Astrocyte (in vitro differentiated cells and primary cell): ENCODE measurements around the gene TFF2. TPM values are rescaled to one million over a fixed set of nuclear protein-coding genes. Genes with fewer than 3 reads are reported as not detected.

Source experiments
- DNase-seq: peaks from one replicate; pipeline ENCODE4 v3.0.0-alpha.2; 2010; ENCODE audit warnings: low read depth
- FAIRE-seq: peaks from 2 replicates; lab custom pipeline; 2011; peaks lifted over from hg19 to GRCh38; lab: Jason Lieb, UNC
- H2AFZ ChIP-seq: 2 replicates; pipeline ENCODE4 v1.6.0; 2012; ENCODE audit warnings: low read depth, low read length, inconsistent platforms
- H3K27ac ChIP-seq: 2 replicates; pipeline ENCODE4 v1.5.1; 2011; ENCODE audit warnings: low read depth, low read length, inconsistent platforms
- H3K27me3 ChIP-seq: 2 replicates; pipeline ENCODE4 v1.6.0; 2011; ENCODE audit warnings: low read length, inconsistent platforms; ENCODE audit not compliant: insufficient read depth
- H3K36me3 ChIP-seq: 2 replicates; pipeline ENCODE4 v1.5.1; 2011; ENCODE audit warnings: low read length, inconsistent platforms; ENCODE audit not compliant: insufficient read depth
- H3K4me1 ChIP-seq: 2 replicates; pipeline ENCODE4 v1.5.1; 2011; ENCODE audit warnings: low read length, inconsistent platforms; ENCODE audit not compliant: insufficient read depth
- H3K4me2 ChIP-seq: 2 replicates; pipeline ENCODE4 v1.6.0; 2012; ENCODE audit warnings: low read length, inconsistent platforms
- H3K4me3 ChIP-seq: 2 replicates; pipeline ENCODE4 v1.5.1; 2011; ENCODE audit warnings: low read depth, mild to moderate bottlenecking, low read length, inconsistent platforms; ENCODE audit not compliant: insufficient read depth
- H3K79me2 ChIP-seq: 2 replicates; pipeline ENCODE4 v1.6.0; 2012; ENCODE audit warnings: mild to moderate bottlenecking, low read length, inconsistent platforms; ENCODE audit not compliant: insufficient read depth
- H3K9ac ChIP-seq: 2 replicates; pipeline ENCODE4 v1.6.0; 2012; ENCODE audit warnings: mild to moderate bottlenecking, low read length, inconsistent platforms
- H3K9me3 ChIP-seq: 2 replicates; pipeline ENCODE4 v1.5.1; 2012; ENCODE audit warnings: low read depth, mild to moderate bottlenecking, low read length, inconsistent platforms; ENCODE audit not compliant: insufficient read depth
- H4K20me1 ChIP-seq: 2 replicates; pipeline ENCODE4 v1.6.0; 2012; ENCODE audit warnings: low read length, inconsistent platforms; ENCODE audit not compliant: insufficient read depth
- H3K27ac Mint-ChIP-seq: one replicate; pipeline ENCODE4 v1.8.0; 2021; ENCODE audit warnings: mild to moderate bottlenecking, mixed read lengths; ENCODE audit not compliant: unreplicated experiment
- H3K27me3 Mint-ChIP-seq: one replicate; pipeline ENCODE4 v1.8.0; 2021; ENCODE audit warnings: low read depth, mixed read lengths; ENCODE audit not compliant: unreplicated experiment
- H3K36me3 Mint-ChIP-seq: one replicate; pipeline ENCODE4 v1.8.0; 2021; ENCODE audit warnings: low read depth, mixed read lengths; ENCODE audit not compliant: unreplicated experiment
- H3K4me1 Mint-ChIP-seq: one replicate; pipeline ENCODE4 v1.8.0; 2021; ENCODE audit warnings: low read depth, mixed read lengths; ENCODE audit not compliant: unreplicated experiment
- H3K4me3 Mint-ChIP-seq: one replicate; pipeline ENCODE4 v1.8.0; 2021; ENCODE audit warnings: mild to moderate bottlenecking, moderate library complexity, mixed read lengths; ENCODE audit not compliant: unreplicated experiment
- H3K9me3 Mint-ChIP-seq: one replicate; pipeline ENCODE4 v1.8.0; 2021; ENCODE audit warnings: mild to moderate bottlenecking, mixed read lengths; ENCODE audit not compliant: unreplicated experiment
- EZH2 ChIP-seq: IDR thresholded peaks from 2 replicates; pipeline ENCODE4 v1.6.1; 2012; ENCODE audit warnings: mild to moderate bottlenecking, low read length, inconsistent platforms; ENCODE audit not compliant: insufficient read depth
- total RNA-seq: library from RNA; stranded (reverse); gene quantifications from 2 replicates; pipeline ENCODE4 v1.2.1, GENCODE V29; 2021
- TF ChIP-seq, protein P1 (sequence below): IDR thresholded peaks from 2 replicates; pipeline ENCODE4 v1.5.1; 2011; ENCODE audit warnings: low read depth, mild to moderate bottlenecking, inconsistent platforms, low read length, moderate library complexity; ENCODE audit not compliant: insufficient read depth

The TFF2 gene
- total RNA-seq, 1 donor from 2014 or later, result not detected

DNA sequence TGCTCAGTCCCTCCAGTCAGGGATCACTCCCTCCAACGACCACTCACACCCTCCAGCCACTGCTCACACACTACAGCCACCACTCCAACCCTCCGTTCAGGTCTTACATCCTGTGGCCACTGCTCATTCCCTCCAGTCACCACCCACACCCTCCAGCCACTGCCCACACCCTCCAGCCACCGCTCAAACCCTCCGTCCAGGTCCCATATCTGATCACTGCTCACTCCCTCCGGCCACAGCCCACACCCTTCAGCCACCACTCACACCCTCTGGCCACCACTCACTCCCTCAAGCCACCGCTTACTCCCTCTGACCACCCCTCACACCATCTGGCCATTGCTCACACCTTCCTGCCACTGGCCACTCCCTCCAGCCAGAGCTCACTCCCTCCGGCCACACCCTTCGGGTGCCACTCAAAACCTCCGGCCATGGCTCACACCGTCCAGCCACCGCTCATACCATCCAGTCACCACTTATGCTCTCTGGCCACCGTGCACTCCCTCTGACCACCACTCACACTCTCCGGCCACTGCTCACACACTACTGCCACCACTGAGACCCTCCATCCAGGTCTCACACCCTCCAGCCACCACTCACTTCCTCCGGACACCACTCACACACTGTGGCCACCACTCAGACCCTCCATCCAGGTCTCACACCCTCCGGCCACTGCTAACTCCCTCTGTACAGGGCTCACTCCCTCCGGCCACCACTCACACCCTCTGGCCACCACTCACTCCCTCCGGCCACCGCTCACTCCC lies 20.3 kb upstream of the TFF2 start:
- H3K4me3 Mint-ChIP-seq, result no peak overlapping the region
- peaks cover 46% of the 10 kb centered on the region for H3K27me3 Mint-ChIP-seq
- no peaks in the 10 kb centered on the region for H3K36me3 Mint-ChIP-seq
- H3K4me1 Mint-ChIP-seq, result no peaks in the 10 kb centered on the region
- H3K4me3 ChIP-seq, result no peak overlapping the region
- no peaks in the 10 kb centered on the region for H4K20me1 ChIP-seq
- H3K27ac ChIP-seq, result no peak overlapping the region
- FAIRE-seq (no peak), DNase-seq (no peak)
- no peaks in the 10 kb centered on the region for H3K4me1 ChIP-seq
- no peaks in the 10 kb centered on the region for H3K36me3 ChIP-seq
- H3K27me3 ChIP-seq, result no peaks in the 10 kb centered on the region
- H3K27ac Mint-ChIP-seq, result no peak overlapping the region
- no peaks in the 10 kb centered on the region for H3K9me3 ChIP-seq
- no peaks in the 10 kb centered on the region for H3K79me2 ChIP-seq
- no peak overlapping the region for H3K4me2 ChIP-seq
- no peak overlapping the region for H2AFZ ChIP-seq
- no peak for TF ChIP-seq EZH2
- TF ChIP-seq, protein P1, sequence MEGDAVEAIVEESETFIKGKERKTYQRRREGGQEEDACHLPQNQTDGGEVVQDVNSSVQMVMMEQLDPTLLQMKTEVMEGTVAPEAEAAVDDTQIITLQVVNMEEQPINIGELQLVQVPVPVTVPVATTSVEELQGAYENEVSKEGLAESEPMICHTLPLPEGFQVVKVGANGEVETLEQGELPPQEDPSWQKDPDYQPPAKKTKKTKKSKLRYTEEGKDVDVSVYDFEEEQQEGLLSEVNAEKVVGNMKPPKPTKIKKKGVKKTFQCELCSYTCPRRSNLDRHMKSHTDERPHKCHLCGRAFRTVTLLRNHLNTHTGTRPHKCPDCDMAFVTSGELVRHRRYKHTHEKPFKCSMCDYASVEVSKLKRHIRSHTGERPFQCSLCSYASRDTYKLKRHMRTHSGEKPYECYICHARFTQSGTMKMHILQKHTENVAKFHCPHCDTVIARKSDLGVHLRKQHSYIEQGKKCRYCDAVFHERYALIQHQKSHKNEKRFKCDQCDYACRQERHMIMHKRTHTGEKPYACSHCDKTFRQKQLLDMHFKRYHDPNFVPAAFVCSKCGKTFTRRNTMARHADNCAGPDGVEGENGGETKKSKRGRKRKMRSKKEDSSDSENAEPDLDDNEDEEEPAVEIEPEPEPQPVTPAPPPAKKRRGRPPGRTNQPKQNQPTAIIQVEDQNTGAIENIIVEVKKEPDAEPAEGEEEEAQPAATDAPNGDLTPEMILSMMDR, result no peak
- H3K9ac ChIP-seq, result no peak overlapping the region
- H3K9me3 Mint-ChIP-seq, result peaks cover 2% of the 10 kb centered on the region

DNA sequence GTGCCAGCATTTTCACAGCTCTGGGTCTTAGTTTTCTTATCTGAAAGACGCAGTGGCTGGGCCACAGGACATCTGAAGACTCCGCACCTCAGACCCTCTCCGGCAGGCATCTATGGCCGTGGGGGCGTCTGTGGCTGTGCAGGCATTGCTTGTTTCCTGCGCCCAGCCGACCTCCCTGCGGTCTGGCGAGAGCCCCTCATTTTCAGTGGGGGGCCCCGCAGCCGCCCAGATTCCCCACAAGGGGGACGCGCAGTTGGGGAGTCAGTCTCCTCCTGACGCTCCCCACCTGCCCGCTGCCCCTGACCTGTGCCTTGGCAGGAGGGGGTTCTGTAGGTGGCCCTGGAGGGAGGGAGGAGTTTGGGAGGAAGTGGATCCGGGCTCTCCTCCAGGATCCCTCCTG lies 19.0 kb upstream of the TFF2 start:
- no peak overlapping the region for H3K4me2 ChIP-seq
- H3K4me1 Mint-ChIP-seq, result no peaks in the 10 kb centered on the region
- H3K4me1 ChIP-seq, result no peaks in the 10 kb centered on the region
- FAIRE-seq (no peak), DNase-seq (no peak)
- H3K9ac ChIP-seq, result no peak overlapping the region
- no peak overlapping the region for H2AFZ ChIP-seq
- H4K20me1 ChIP-seq, result no peaks in the 10 kb centered on the region
- no peak overlapping the region for H3K27ac ChIP-seq
- no peaks in the 10 kb centered on the region for H3K9me3 ChIP-seq
- no peaks in the 10 kb centered on the region for H3K27me3 ChIP-seq
- no peak for TF ChIP-seq EZH2
- TF ChIP-seq, protein P1, result no peak
- no peak overlapping the region for H3K27ac Mint-ChIP-seq
- peaks cover 43% of the 10 kb centered on the region for H3K27me3 Mint-ChIP-seq
- peaks cover 2% of the 10 kb centered on the region for H3K9me3 Mint-ChIP-seq
- no peaks in the 10 kb centered on the region for H3K36me3 Mint-ChIP-seq
- H3K4me3 Mint-ChIP-seq, result no peak overlapping the region
- H3K79me2 ChIP-seq, result no peaks in the 10 kb centered on the region
- H3K4me3 ChIP-seq, result no peak overlapping the region
- H3K36me3 ChIP-seq, result no peaks in the 10 kb centered on the region
